Tibial nerve (tissue), 4 donors: ENCODE data around the gene PPM1H. TPM values are rescaled to one million over a fixed set of nuclear protein-coding genes. Genes with fewer than 3 reads are reported as not detected.

ENCODE experiments used
- DNase-seq, 2 donors: peaks; one replicate each; pipeline ENCODE4 v3.0.0-alpha.2; 2019; ENCODE audit warnings: low spot score in 2 of 2
- H3K27ac ChIP-seq, 4 donors: fragments of 200-600 bp; sonication (generic) in 3 of 4; one replicate each; pipeline ENCODE4 v1.5.1; 2017 to 2019; ENCODE audit warnings: mild to moderate bottlenecking in 1 of 4
- H3K27me3 ChIP-seq, 2 donors: fragments of 200-600 bp; sonication (generic) in 1 of 2; one replicate each; pipeline versions ENCODE4 v1.5.1 to v1.6.0; 2017 to 2019
- H3K36me3 ChIP-seq, 3 donors: fragments of 200-600 bp; sonication (generic); one replicate each; pipeline ENCODE4 v1.5.1; 2018 to 2019
- H3K4me1 ChIP-seq, 4 donors: fragments of 200-600 bp; sonication (generic) in 3 of 4; one replicate each; pipeline ENCODE4 v1.5.1; 2017 to 2019
- H3K4me3 ChIP-seq, 4 donors: fragments of 200-600 bp; sonication (generic) in 3 of 4; one replicate each; pipeline ENCODE4 v1.5.1; 2017 to 2019; ENCODE audit warnings: mild to moderate bottlenecking in 1 of 4, moderate library complexity in 1 of 4
- H3K9me3 ChIP-seq, 4 donors: fragments of 200-600 bp; sonication (generic) in 3 of 4; one replicate each; pipeline ENCODE4 v1.5.1; 2017 to 2019
- CTCF ChIP-seq, 5 experiments: fragments of 200-600 bp in 3 of 5; fragments of 450-650 bp in 2 of 5; sonication (generic) in 3 of 5; IDR thresholded peaks; one replicate each; pipeline ENCODE4 v1.5.1; 2016 to 2019; ENCODE audit warnings: antibody characterized with exemption in 5 of 5, mild to moderate bottlenecking in 3 of 5, moderate library complexity in 2 of 5
- EP300 ChIP-seq, 2 donors: sonication (generic); formaldehyde crosslinking; IDR thresholded peaks; one replicate each; pipeline ENCODE4 v1.6.1; 2017; ENCODE audit warnings: antibody characterized with exemption in 2 of 2, mild to moderate bottlenecking in 1 of 2
- POLR2A ChIP-seq, 2 donors: fragments of 450-650 bp; IDR thresholded peaks; one replicate each; pipeline ENCODE4 v1.6.1; 2017; ENCODE audit warnings: antibody characterized with exemption in 2 of 2, mild to moderate bottlenecking in 2 of 2, moderate library complexity in 2 of 2
- WGBS, 2 donors: methylation state at CpG; one replicate each; pipeline ENCODE4 v1.1.5; 2018; 5-methylcytosine and 5-hydroxymethylcytosine counted together
- total RNA-seq, 4 donors: library from RNA; depleted of rRNA; stranded (reverse); fragments of >200 nt; gene quantifications; one replicate each; pipeline ENCODE4 v1.1.0, GENCODE V29; 2016

PPM1H gene
- total RNA-seq, 4 donors from 2014 or later: 0.78 to 2.6 (median 1.3) TPM

GRCh38 chr12:62957233-62957953 is 22.4 kb upstream of the PPM1H start:
- DNase-seq: no peak
- Histone ChIP-seq H3K27ac (no peak overlapping the region), H3K4me3 (no peak overlapping the region), H3K4me1 (no peaks in the 10 kb centered on the region), H3K36me3 (no peaks in the 10 kb centered on the region), H3K27me3 (no peaks in the 10 kb centered on the region), H3K9me3 (no peaks in the 10 kb centered on the region)
- TF ChIP-seq EP300 (IDR thresholded peaks at IDR 0.05) (no peak), CTCF (IDR thresholded peaks at IDR 0.05) (no peak), POLR2A (IDR thresholded peaks at IDR 0.05) (no peak)
- 68% methylated on average over 2 of the region's 2 CpGs for WGBS, 2 donors

DNA sequence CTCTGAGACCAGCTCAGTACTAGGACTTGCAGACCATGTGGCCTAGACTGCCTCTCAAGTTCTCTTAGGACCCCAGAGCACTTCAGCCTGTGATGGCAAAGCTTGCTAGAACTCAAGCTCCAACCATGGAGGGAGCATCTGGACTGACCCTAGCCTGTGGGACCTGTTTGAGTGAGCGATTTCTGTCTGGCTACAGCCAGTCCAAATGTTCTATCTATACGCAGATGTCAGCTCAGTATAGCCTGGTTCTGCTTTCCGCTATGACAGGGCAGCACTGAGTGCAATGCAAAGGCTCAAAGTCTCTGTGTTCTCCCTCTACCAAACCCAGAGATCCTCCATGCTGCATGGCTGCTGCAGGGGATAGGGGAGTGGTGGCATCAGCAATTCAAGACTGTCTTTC is 20.7 kb upstream of the PPM1H start:
- Histone ChIP-seq H3K4me3 (no peak overlapping the region), H3K27me3 (no peaks in the 10 kb centered on the region), H3K4me1 (no peaks in the 10 kb centered on the region), H3K9me3 (peaks cover 0 to 2% (median 0%) of the 10 kb centered on the region in 4 donors), H3K27ac (no peak overlapping the region), H3K36me3 (no peaks in the 10 kb centered on the region)
- DNase-seq: no peak
- 95 to 100% methylated on average over 3 of the region's 3 CpGs for WGBS, 2 donors
- TF ChIP-seq POLR2A (IDR thresholded peaks at IDR 0.05): no peak
- no peak for TF ChIP-seq CTCF (IDR thresholded peaks at IDR 0.05)
- TF ChIP-seq EP300 (IDR thresholded peaks at IDR 0.05): no peak

DNA sequence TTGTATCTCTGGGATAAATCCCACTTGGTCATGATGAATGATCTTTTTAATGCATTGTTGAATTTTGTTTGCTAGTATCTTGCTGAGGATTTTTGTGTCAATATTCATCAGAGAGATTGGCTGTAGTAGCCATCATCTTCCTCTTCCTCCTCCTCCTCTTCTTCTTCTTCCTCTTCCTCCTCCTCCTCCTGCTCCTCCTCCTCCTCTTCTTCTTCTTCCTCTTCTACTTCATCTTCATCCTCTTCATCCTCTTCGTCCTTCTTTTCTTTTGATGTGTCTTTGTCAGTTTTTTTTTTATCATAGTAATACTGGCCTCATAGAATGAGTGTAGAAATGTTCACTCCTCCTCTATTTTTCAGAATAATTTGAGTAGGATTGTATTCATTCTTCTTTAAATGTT is 15.4 kb upstream of the PPM1H start:
- Histone ChIP-seq H3K27me3 (no peaks in the 10 kb centered on the region), H3K9me3 (peaks cover 0 to 2% (median 0%) of the 10 kb centered on the region in 4 donors), H3K4me3 (no peak overlapping the region), H3K27ac (no peak overlapping the region), H3K4me1 (no peaks in the 10 kb centered on the region), H3K36me3 (no peaks in the 10 kb centered on the region)
- TF ChIP-seq POLR2A (IDR thresholded peaks at IDR 0.05) (no peak), CTCF (IDR thresholded peaks at IDR 0.05) (no peak), EP300 (IDR thresholded peaks at IDR 0.05) (no peak)
- 79 to 86% methylated on average over 1 of the region's 1 CpG for WGBS, 2 donors
- no peak for DNase-seq

DNA sequence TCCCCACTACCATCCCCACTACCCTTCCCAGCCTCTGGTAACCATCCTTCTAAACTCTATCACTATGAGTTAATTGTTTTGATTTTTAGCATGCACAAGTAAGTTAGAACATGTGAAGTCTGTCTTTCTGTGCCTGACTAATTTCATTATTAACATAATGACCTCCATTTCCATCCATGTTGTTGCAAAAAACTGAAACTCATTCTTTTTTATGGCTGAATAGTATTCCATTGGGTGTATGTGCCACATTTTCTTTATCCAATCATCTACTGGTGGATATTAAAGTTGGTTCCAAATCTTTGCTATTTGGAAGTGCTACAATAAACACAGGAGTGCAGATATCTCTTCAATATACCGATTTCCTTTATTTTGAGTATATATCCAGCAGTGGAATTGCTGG is 13.2 kb upstream of the PPM1H start:
- TF ChIP-seq EP300 (IDR thresholded peaks at IDR 0.05): no peak
- no peak for TF ChIP-seq POLR2A (IDR thresholded peaks at IDR 0.05)
- TF ChIP-seq CTCF (IDR thresholded peaks at IDR 0.05): no peak
- no peak overlapping the region for H3K27ac ChIP-seq
- peaks cover 0 to 5% of the 10 kb centered on the region in 2 donors for H3K27me3 ChIP-seq
- peaks cover 0 to 2% (median 0%) of the 10 kb centered on the region in 4 donors for H3K9me3 ChIP-seq
- no peaks in the 10 kb centered on the region for H3K4me1 ChIP-seq
- 91 to 94% methylated on average over 1 of the region's 1 CpG for WGBS, 2 donors
- no peaks in the 10 kb centered on the region for H3K36me3 ChIP-seq
- H3K4me3 ChIP-seq: no peak overlapping the region
- DNase-seq: no peak

DNA sequence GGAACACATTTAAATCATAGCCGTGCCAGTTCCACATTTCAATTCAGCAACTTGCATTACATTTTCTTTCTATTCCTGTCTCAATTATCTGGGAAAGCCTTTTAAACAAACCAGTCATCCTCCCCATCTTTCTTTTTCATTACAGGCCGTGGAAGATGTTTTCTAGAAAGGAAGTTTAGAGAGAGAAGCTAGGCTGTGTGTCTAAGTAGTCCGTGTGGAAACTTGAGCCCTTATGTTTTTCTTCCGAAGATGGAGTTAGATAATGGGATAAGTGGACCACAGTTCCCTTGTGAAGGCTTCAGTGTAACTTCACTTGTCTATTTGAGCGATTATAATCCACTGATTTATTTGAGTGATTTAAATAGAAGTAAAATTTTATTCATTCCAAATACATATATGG is 12.4 kb upstream of the PPM1H start:
- TF ChIP-seq EP300 (IDR thresholded peaks at IDR 0.05) (no peak), POLR2A (IDR thresholded peaks at IDR 0.05) (no peak), CTCF (IDR thresholded peaks at IDR 0.05) (no peak)
- no peak overlapping the region for H3K27ac ChIP-seq
- no peaks in the 10 kb centered on the region for H3K4me1 ChIP-seq
- WGBS, 2 donors: 82 to 86% methylated on average over 5 of the region's 5 CpGs
- DNase-seq: no peak
- H3K36me3 ChIP-seq: no peaks in the 10 kb centered on the region
- no peak overlapping the region for H3K4me3 ChIP-seq
- H3K9me3 ChIP-seq: peaks cover 0 to 2% (median 0%) of the 10 kb centered on the region in 4 donors
- H3K27me3 ChIP-seq: peaks cover 0 to 5% of the 10 kb centered on the region in 2 donors
